T-helper 2 cell treated with Interferon-gamma antibody and Interleukin-4, amounts not matched to agents 5 μg/mL and 100 μg/mL, for 36 hours (primary cell): ENCODE data around the gene FMN1.

Experiments used
- DNase-seq: peaks from one replicate; pipeline ENCODE4 v3.0.0; 2021; ENCODE audit warnings: low spot score
- H3K27ac Mint-ChIP-seq: one replicate; pipeline ENCODE4 v1.8.0; 2021; ENCODE audit warnings: mild to moderate bottlenecking, mixed read lengths
- H3K27me3 Mint-ChIP-seq: one replicate; pipeline ENCODE4 v1.8.0; 2021; ENCODE audit warnings: low read depth, mixed read lengths
- H3K36me3 Mint-ChIP-seq: one replicate; pipeline ENCODE4 v1.8.0; 2021; ENCODE audit warnings: low read depth, mixed read lengths
- H3K4me1 Mint-ChIP-seq: one replicate; pipeline ENCODE4 v1.8.0; 2021; ENCODE audit warnings: low read depth, mixed read lengths
- H3K4me3 Mint-ChIP-seq: one replicate; pipeline ENCODE4 v1.8.0; 2022; ENCODE audit warnings: mild to moderate bottlenecking, moderate library complexity, mixed read lengths
- H3K9me3 Mint-ChIP-seq: one replicate; pipeline ENCODE4 v1.8.0; 2021; ENCODE audit warnings: mixed read lengths

The FMN1 gene

DNA sequence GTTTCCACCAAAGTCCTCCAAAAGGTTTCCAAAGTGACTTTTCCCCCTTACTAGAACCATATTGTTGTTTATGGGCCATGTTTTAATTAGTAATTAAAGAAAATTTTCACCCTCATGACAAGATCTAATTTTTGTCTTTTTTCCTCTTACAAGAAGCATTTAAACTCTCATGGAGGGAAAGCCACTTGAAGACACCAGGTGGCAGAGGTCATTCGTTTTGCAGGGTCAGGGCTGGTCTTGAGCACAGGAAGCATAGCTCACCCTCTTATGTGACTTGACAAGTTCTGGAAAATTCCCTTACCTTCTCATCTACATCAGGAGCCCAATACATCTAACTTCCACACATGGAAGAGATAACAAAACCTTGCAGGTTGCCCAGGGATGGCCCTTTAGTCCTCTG is 313.0 kb downstream of the FMN1 start:
- Mint-ChIP-seq H3K9me3 (no peaks in the 10 kb centered on the region), H3K36me3 (no peaks in the 10 kb centered on the region), H3K27ac (no peak overlapping the region), H3K4me1 (no peaks in the 10 kb centered on the region), H3K4me3 (no peak overlapping the region), H3K27me3 (peaks cover 4% of the 10 kb centered on the region)
- no peak for DNase-seq

DNA sequence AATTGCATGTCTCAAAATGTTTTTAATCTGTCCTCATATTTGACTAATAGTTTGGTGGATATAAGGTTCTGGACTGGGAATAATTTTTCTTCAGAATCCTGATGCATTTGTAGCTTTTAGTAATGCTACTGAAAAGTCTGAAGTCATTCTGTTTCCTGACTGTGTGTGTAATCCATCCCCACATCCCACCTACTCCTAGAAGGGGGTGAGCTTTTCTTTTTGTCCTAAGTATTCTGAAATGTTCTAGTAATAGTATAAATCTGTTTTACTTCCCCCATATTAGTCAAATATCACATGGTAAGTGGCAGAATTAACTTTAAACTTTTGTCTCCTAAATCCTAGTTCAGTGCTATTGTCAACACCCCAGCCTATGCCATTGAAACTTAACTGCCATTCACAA is 313.9 kb downstream of the FMN1 start:
- Mint-ChIP-seq H3K9me3 (no peaks in the 10 kb centered on the region), H3K27me3 (peaks cover 4% of the 10 kb centered on the region), H3K36me3 (no peaks in the 10 kb centered on the region), H3K27ac (no peak overlapping the region), H3K4me1 (no peaks in the 10 kb centered on the region), H3K4me3 (no peak overlapping the region)
- no peak for DNase-seq

DNA sequence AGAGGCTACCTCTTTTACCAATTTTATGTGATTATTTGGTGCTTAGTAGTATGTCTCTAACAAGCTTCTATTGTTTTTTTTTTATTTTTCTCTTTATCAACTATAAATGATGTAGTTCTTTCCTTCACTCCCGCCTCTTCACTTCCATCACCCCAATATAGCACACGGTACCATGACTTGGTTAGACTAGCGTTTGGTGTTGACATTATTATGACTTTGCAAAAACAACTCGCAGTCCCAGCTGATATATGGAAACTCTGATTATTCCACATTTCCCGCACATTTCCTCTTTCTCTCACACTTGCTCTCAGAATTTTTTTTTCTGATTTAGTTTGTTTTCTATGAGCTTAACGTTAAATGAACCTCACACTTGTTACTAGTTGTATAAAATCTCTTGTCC is 314.5 kb downstream of the FMN1 start:
- Mint-ChIP-seq H3K4me1 (no peaks in the 10 kb centered on the region), H3K4me3 (no peak overlapping the region), H3K36me3 (no peaks in the 10 kb centered on the region), H3K27me3 (peaks cover 4% of the 10 kb centered on the region), H3K27ac (no peak overlapping the region), H3K9me3 (no peaks in the 10 kb centered on the region)
- DNase-seq = no peak

DNA sequence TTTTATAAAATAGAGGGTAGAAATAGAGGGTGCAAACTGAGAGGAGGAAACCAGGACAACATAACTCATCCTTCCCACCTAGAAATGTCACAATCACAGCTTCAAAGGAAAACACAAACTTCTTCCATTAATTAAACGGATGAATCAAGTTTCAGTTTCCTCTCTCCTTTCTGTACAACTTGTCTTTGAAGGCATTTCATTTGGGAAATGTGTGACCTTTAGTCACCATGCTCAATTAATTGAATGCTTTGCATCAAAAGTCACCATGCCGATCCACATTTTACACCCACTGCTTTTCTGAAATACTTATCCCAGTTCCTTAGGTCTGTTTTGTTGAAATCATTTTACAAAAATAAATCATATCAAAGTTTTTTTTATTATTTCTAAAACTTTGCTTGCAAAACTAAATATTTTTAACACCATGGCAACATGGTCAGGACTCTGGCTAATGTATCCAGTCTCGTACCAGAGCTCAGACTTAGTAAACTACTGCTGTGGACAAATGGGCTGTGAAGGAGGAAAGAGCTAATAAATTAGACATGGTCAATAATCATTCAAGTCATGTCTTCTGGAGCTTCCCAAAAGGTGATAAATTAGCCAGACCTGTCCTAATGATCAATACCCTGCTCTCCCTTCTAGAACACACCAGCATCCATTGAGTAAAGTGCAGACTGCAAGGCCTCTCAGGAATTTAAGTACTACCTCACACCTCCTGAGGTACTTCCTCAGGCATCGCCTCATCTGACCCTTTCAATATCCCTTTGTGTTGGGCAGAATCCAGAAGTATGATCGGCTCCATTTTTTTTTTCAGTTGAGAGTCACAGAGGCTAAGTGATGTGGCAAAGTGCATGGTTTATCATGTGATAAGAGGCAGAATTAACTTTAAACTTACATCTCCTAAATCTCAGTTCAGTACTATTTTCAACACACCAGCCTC is 315.4 kb downstream of the FMN1 start:
- DNase-seq = no peak

DNA sequence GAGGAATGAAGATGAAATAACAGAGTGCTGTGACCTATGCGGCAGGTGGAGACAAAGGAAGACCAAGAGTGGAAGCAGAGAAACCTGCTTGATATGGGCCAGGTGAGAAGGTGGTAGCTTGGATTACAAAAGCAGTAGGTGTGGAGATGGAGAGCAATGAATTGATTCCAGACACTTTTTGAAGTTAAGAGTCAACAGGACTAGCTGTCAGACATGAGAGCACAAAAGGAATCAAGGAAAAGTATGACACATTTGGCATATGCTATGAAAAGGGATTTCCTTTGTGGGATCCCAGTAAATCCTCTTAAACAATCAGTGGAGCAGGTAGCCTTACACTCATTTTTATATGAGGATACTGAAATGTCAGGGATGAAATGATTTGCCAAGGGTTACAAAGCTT is 316.2 kb downstream of the FMN1 start:
- no peaks in the 10 kb centered on the region for H3K9me3 Mint-ChIP-seq
- no peak overlapping the region for H3K4me3 Mint-ChIP-seq
- no peak for DNase-seq
- no peak overlapping the region for H3K27ac Mint-ChIP-seq
- peaks cover 6% of the 10 kb centered on the region for H3K27me3 Mint-ChIP-seq
- H3K36me3 Mint-ChIP-seq = no peaks in the 10 kb centered on the region
- H3K4me1 Mint-ChIP-seq = no peaks in the 10 kb centered on the region

More for the DNA sequence above, 315.4 kb downstream of the FMN1 start:
- no peak overlapping the region for H3K27ac Mint-ChIP-seq
- no peaks in the 10 kb centered on the region for H3K9me3 Mint-ChIP-seq
- H3K4me1 Mint-ChIP-seq = no peaks in the 10 kb centered on the region
- H3K4me3 Mint-ChIP-seq = no peak overlapping the region
- no peaks in the 10 kb centered on the region for H3K36me3 Mint-ChIP-seq
- H3K27me3 Mint-ChIP-seq = peaks cover 6% of the 10 kb centered on the region

DNA sequence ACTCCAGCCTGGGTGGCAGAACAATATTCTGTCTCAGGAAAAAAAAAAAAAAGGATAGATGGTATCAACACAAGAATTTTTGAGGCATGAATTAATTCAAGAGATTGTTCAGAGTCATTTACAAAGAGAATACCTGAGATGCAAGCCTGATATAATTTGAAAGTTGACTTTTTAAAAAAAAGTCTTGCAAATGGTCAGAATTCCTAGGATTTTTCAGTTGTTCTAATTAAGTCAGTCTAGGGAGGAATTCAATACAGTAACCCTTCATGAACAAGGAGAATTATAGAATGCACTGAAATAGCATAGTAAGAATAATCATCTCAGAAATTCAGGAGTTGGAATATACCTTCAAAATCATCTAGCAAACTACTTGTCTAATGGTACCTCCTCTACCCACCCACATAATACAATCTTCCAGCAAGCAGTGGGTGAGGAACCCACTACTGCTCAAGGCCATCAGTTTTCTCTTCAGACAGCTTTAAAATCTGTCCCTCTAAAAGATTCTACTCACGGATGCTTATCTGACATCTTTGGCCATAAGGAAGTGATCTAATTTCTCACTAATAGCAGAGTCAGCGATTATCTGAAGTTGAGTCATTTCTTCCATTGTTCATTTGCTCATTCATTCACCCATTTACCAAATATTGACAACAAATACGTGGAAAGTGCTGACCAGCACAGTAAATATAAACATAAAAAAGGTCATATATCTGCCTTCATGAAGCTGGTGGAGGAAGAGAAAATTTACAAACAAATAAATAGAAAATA is 317.1 kb downstream of the FMN1 start:
- Mint-ChIP-seq H3K4me3 (no peak overlapping the region), H3K27me3 (peaks cover 6% of the 10 kb centered on the region), H3K36me3 (no peaks in the 10 kb centered on the region), H3K9me3 (no peaks in the 10 kb centered on the region), H3K4me1 (no peaks in the 10 kb centered on the region), H3K27ac (no peak overlapping the region)
- no peak for DNase-seq

DNA sequence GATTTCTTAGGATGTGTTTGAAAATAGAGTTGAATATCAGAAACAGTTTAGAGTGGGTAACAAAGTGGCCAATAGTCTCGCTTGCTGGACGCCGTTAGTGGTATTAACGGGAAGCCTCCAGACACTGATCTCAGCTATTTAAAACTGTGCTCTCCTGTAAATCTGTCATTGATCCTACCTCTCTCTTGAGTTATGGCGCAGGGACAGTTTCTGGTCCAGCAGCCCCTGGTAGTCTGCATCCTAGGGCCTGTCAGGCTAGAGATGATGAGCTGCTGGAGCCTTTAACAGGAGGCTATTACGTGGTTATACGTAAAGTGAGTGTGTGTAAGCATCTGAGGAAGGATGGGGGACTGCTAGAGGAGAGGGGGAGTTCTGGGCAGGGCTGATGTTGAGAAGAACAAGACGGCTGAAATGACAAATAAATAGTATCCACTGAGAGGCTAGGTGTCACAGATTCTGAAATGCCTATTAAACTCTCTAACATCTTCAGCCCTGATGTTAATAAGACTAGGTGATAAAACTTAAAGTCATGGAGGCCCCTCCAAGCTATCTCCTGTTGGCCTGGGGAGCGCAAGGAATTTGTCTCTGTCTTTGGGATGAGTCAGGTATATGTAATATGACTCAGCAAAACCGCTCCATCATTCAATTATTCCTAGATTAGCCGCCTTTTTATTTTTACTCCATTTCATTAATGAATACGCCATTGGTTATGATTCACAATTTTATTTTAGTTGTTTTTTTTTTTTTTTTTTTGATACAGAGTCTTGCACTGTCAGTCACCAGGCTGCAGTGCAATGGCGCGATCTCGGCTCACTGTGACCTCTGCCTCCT is 321.0 kb downstream of the FMN1 start:
- H3K4me3 Mint-ChIP-seq = no peak overlapping the region
- H3K4me1 Mint-ChIP-seq = no peaks in the 10 kb centered on the region
- H3K27ac Mint-ChIP-seq = no peak overlapping the region
- no peaks in the 10 kb centered on the region for H3K9me3 Mint-ChIP-seq
- DNase-seq = no peak
- no peaks in the 10 kb centered on the region for H3K36me3 Mint-ChIP-seq
- peaks cover 6% of the 10 kb centered on the region for H3K27me3 Mint-ChIP-seq

DNA sequence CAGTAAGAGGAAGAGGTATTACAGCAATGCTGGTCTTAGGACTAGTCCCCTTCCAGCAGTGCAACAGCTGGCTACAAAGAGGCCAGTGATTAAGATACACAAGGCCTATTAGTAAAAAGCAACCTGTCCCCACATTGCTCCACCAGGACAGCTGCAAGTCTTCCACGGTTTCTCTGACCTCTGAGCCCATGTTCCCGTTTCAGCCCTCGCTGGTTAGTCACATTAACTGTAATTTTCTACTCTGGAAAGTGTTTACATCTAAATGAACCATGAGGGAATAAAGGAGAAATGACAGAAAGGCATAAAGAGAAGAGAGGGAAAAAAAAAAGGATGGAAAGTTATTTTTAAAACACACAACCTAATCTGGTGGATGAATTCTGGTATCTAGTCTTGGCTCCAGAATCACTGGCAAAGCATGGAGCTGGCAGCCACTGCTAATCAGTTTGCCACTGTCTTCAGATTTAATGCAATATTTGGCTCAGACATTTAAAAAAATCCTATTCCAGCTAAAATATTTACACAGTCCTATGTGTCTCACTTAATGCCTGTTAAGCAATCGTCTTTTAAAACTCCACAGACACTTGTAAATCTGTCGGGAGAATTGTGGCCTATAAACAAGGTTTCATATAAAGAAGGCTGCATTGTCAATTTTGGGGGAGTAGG is 321.8 kb downstream of the FMN1 start:
- Mint-ChIP-seq H3K27me3 (peaks cover 3% of the 10 kb centered on the region), H3K27ac (no peak overlapping the region), H3K4me1 (no peaks in the 10 kb centered on the region), H3K4me3 (no peak overlapping the region), H3K36me3 (no peaks in the 10 kb centered on the region), H3K9me3 (no peaks in the 10 kb centered on the region)
- no peak for DNase-seq

- no peaks in the 10 kb centered on the region for H3K36me3 Mint-ChIP-seq
- H3K9me3 Mint-ChIP-seq = no peaks in the 10 kb centered on the region
- no peak overlapping the region for H3K4me3 Mint-ChIP-seq
- no peak overlapping the region for H3K27ac Mint-ChIP-seq
- no peaks in the 10 kb centered on the region for H3K4me1 Mint-ChIP-seq
- no peak for DNase-seq
- peaks cover 3% of the 10 kb centered on the region for H3K27me3 Mint-ChIP-seq
Observed at GRCh38 chr15:32871883-32872282, 322.6 kb downstream of the FMN1 start.

- no peak overlapping the region for H3K4me3 Mint-ChIP-seq
- peaks cover 3% of the 10 kb centered on the region for H3K27me3 Mint-ChIP-seq
- DNase-seq = no peak
- no peak overlapping the region for H3K27ac Mint-ChIP-seq
- H3K36me3 Mint-ChIP-seq = no peaks in the 10 kb centered on the region
- no peaks in the 10 kb centered on the region for H3K4me1 Mint-ChIP-seq
- H3K9me3 Mint-ChIP-seq = no peaks in the 10 kb centered on the region
Observed at GRCh38 chr15:32870240-32871033, 324.1 kb downstream of the FMN1 start.

DNA sequence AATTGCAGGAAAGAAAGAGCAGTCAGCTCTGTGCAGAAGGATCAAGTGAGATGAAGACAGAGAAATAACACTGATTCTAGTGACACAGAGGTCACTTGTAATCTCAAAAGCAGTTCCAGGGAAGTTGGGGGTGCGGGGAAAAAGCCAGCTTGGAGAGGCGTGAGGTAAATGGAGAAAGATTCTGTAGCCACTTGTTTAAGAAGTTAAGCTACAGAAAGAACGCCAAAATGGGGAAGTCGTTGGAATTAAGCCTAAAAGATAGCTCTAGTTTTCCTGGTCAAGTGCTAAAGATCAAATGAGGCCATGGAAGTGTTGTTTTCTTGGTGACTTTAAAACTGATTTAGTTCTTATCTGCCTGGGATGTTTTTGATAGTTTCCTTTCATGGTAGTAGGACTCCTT is 324.7 kb downstream of the FMN1 start:
- Mint-ChIP-seq H3K4me3 (no peak overlapping the region), H3K27ac (no peak overlapping the region), H3K9me3 (no peaks in the 10 kb centered on the region), H3K27me3 (peaks cover 5% of the 10 kb centered on the region), H3K4me1 (no peaks in the 10 kb centered on the region), H3K36me3 (no peaks in the 10 kb centered on the region)
- no peak for DNase-seq

- Mint-ChIP-seq H3K27me3 (peaks cover 2% of the 10 kb centered on the region), H3K27ac (no peak overlapping the region), H3K36me3 (no peaks in the 10 kb centered on the region), H3K9me3 (no peaks in the 10 kb centered on the region), H3K4me3 (no peak overlapping the region), H3K4me1 (peaks cover 2% of the 10 kb centered on the region)
- no peak for DNase-seq
Observed at GRCh38 chr15:32867313-32867626, 327.2 kb downstream of the FMN1 start.
